ENCODE measurements around the gene NYNRIN. TPM values are rescaled to one million over a fixed set of nuclear protein-coding genes. Genes with fewer than 3 reads are reported as not detected.

NYNRIN gene
- total RNA-seq, 1 experiment from 2014 or later = 18.7 TPM

DNA sequence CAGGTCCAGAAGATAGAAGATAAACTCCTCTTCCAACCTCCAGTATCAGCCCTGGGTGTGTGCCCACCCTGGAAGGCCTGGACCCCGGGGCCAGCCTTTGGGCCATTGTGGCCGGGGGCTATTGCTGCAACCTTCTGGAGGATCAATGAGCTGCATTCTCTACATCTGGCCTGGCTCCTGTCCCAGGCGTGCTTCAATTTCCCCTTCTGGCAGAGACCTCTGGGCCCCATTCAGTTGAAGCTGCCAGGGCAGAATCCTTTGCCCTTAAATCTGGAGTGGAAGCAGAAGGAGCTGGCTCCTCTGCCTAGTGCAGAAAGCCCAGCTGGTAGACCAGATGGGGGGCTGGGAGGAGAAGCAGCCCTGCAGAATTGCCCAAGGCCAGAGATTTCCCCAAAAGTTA lies 10.0 kb downstream of the NYNRIN start:
- H3K79me2 ChIP-seq (ENCODE audit: insufficient read depth, low read length) = no peaks in the 10 kb centered on the region
- no peaks in the 10 kb centered on the region for H3K9me3 Mint-ChIP-seq
- H2BK20ac ChIP-seq (ENCODE audit: low read depth, low read length, poor library complexity, severe bottlenecking) = no peak overlapping the region
- H3K4ac ChIP-seq (ENCODE audit: low read depth, low read length) = no peak overlapping the region
- H3K27ac ChIP-seq (ENCODE audit: insufficient read length, low read depth, low read length) = no peak overlapping the region
- no peak overlapping the region for H2BK120ac ChIP-seq (ENCODE audit: low read depth, low read length, poor library complexity, severe bottlenecking)
- no peaks in the 10 kb centered on the region for H3K23me2 ChIP-seq (ENCODE audit: insufficient read length, low read depth, low read length, poor library complexity, severe bottlenecking)
- H3K9me3 ChIP-seq (ENCODE audit: control insufficient read depth, low read depth, low read length) = no peaks in the 10 kb centered on the region
- no peak overlapping the region for H2BK12ac ChIP-seq (ENCODE audit: insufficient read length, low read depth, low read length)
- no peak overlapping the region for H3K18ac ChIP-seq (ENCODE audit: insufficient read length, low read depth, low read length)
- H3K4me3 Mint-ChIP-seq = no peak overlapping the region
- H2AFZ ChIP-seq (ENCODE audit: low read length) = no peak overlapping the region
- H3T11ph ChIP-seq (ENCODE audit: low read length) = no peak overlapping the region
- WGBS (ENCODE audit: extremely low coverage, insufficient read length, low lambda C conversion rate) = no CpG with 5 or more reads among the region's 3 CpGs
- H3K23ac ChIP-seq (ENCODE audit: insufficient read length, low read depth, low read length) = no peak overlapping the region
- no peak overlapping the region for H2BK5ac ChIP-seq (ENCODE audit: insufficient read length, low read length)
- H3K27me3 ChIP-seq (ENCODE audit: insufficient read depth, low read length) = no peaks in the 10 kb centered on the region
- H3K56ac ChIP-seq (ENCODE audit: insufficient read length, low read depth, low read length) = no peak overlapping the region
- no peaks in the 10 kb centered on the region for H3K27me3 Mint-ChIP-seq (ENCODE audit: low read depth)
- peaks cover 5 to 26% (median 13%) of the 10 kb centered on the region in 3 experiments; a peak in 6 of 7 replicates for H3K36me3 Mint-ChIP-seq (ENCODE audit: insufficient read depth in 1 of 3, low read depth in 3 of 3)
- H3K4me1 Mint-ChIP-seq = peaks cover 13 to 15% of the 10 kb centered on the region in 2 experiments
- no peak overlapping the region for H3K9ac ChIP-seq (ENCODE audit: extremely low read depth, insufficient read length, low read length)
- no peak overlapping the region for H3K27ac Mint-ChIP-seq
- peak; percentile 13 for DNase-seq
- H2AK5ac ChIP-seq (ENCODE audit: insufficient read length, low read length) = no peak overlapping the region
- no peaks in the 10 kb centered on the region for H4K20me1 ChIP-seq (ENCODE audit: control insufficient read depth, insufficient read depth, insufficient read length)
- no peak overlapping the region for H3K4me2 ChIP-seq (ENCODE audit: insufficient read depth, insufficient read length, low read length)
- no peak overlapping the region for H2BK15ac ChIP-seq (ENCODE audit: low read depth, low read length)
- no peaks in the 10 kb centered on the region for H3K4me1 ChIP-seq (ENCODE audit: insufficient read depth, low read length)
- no peak overlapping the region for H4K5ac ChIP-seq (ENCODE audit: insufficient read length, low read depth, low read length)
- H4K91ac ChIP-seq (ENCODE audit: insufficient read length, low read depth, low read length) = no peak overlapping the region
- H4K8ac ChIP-seq (replicated peaks; ENCODE audit: insufficient read length, low read depth, low read length) = no peak overlapping the region
- no peak overlapping the region for H3K14ac ChIP-seq (ENCODE audit: insufficient read depth, low read length)
- TF ChIP-seq, protein P1, sequence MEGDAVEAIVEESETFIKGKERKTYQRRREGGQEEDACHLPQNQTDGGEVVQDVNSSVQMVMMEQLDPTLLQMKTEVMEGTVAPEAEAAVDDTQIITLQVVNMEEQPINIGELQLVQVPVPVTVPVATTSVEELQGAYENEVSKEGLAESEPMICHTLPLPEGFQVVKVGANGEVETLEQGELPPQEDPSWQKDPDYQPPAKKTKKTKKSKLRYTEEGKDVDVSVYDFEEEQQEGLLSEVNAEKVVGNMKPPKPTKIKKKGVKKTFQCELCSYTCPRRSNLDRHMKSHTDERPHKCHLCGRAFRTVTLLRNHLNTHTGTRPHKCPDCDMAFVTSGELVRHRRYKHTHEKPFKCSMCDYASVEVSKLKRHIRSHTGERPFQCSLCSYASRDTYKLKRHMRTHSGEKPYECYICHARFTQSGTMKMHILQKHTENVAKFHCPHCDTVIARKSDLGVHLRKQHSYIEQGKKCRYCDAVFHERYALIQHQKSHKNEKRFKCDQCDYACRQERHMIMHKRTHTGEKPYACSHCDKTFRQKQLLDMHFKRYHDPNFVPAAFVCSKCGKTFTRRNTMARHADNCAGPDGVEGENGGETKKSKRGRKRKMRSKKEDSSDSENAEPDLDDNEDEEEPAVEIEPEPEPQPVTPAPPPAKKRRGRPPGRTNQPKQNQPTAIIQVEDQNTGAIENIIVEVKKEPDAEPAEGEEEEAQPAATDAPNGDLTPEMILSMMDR (conservative IDR thresholded peaks at IDR 0.05) = no peak
- H3K79me1 ChIP-seq (ENCODE audit: insufficient read depth, low read depth, low read length, poor library complexity, severe bottlenecking) = no peaks in the 10 kb centered on the region
